WI38 (cell line): Measurements from ENCODE around the gene SASS6.

ENCODE experiments used
- H3K4me3 ChIP-seq: 2 replicates; pipeline ENCODE4 v1.5.1; 2011; ENCODE audit warnings: low read depth, mild to moderate bottlenecking, control low read depth, low read length
- CTCF ChIP-seq: IDR thresholded peaks from 2 replicates; pipeline ENCODE4 v1.5.1; 2012; ENCODE audit warnings: low read depth, mild to moderate bottlenecking, control low read depth, low read length

SASS6 gene

GRCh38 chr1:100162881-100163280, 30.2 kb upstream of the SASS6 start:
- no peak for TF ChIP-seq CTCF
- H3K4me3 ChIP-seq, result no peak overlapping the region

GRCh38 chr1:100152271-100152670, 19.5 kb upstream of the SASS6 start:
- no peak for TF ChIP-seq CTCF
- no peak overlapping the region for H3K4me3 ChIP-seq

- no peak for TF ChIP-seq CTCF
- no peak overlapping the region for H3K4me3 ChIP-seq
Observed at GRCh38 chr1:100151679-100152078, 18.9 kb upstream of the SASS6 start.

DNA sequence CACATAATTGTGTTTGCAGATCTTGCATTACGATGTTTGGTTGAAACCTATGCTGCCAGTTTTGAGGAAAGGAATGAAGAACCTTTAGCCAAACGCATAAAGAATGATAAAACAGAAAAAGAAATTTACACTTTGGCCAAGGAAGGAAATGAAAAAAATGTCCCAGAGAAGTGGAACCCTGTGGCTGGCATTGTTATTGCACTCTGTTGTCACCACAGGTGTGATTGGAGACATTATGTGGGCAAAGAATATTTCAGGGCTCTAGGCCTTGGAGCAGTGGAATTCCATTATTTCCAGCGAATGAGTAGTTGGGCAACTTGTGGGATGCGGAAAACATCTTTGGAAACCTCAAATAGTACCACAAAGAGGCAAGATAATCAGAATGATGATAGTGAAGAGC, 15.1 kb upstream of the SASS6 start:
- H3K4me3 ChIP-seq, result no peak overlapping the region
- TF ChIP-seq CTCF, result no peak

- no peak overlapping the region for H3K4me3 ChIP-seq
- no peak for TF ChIP-seq CTCF
Observed at GRCh38 chr1:100146958-100147357, 14.2 kb upstream of the SASS6 start.

DNA sequence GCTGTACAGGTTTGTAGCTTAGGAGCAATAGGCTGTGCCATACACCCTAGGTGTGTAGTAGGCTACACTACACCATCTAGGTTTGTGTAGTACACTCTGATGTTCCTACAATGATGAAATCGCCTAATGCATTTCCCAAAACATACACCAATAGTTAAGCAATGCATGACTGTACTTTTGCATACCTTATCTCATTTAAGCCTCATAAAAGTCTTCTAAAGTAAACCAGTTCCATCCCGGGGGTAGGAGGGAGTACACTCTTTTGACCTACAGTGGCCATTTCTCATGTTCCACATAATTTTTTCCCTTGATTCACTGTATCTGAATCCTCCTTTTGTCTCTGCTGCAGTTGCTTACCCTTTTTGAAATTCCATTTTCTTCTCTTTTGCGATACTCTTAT, 12.4 kb upstream of the SASS6 start:
- H3K4me3 ChIP-seq, result no peak overlapping the region
- no peak for TF ChIP-seq CTCF

- no peak overlapping the region for H3K4me3 ChIP-seq
- no peak for TF ChIP-seq CTCF
Observed at GRCh38 chr1:100142343-100142742, 9.6 kb upstream of the SASS6 start.

- TF ChIP-seq CTCF, result no peak
Observed at GRCh38 chr1:100141192-100141591, 8.5 kb upstream of the SASS6 start.

More at GRCh38 chr1:100141192-100141591, 8.5 kb upstream of the SASS6 start:
- H3K4me3 ChIP-seq, result no peak overlapping the region
